Caco-2 (cell line): ENCODE data around the gene NTF3. TPM values are rescaled to one million over a fixed set of nuclear protein-coding genes. Genes with fewer than 3 reads are reported as not detected.

Source experiments
- BruUV-seq: library from RNA; stranded (reverse); fragments of 400-500 nt; replicated peaks from 2 replicates; lab custom pipeline; 2021; lab: Mats Ljungman, UMichigan
- CTCF ChIA-PET: fragments of 300-600 bp; sonication (Branson Sonifier 250); formaldehyde crosslinking; loops from one replicate; lab custom pipeline; 2022; ENCODE audit warnings: antibody characterized with exemption; lab: Charles Lee
- POLR2A ChIA-PET: fragments of 300-600 bp; sonication (Branson Sonifier 250); formaldehyde crosslinking; loops from one replicate; lab custom pipeline; 2022; ENCODE audit warnings: antibody characterized with exemption; lab: Charles Lee
- DNase-seq, 2 experiments: peaks; one replicate each; pipeline versions ENCODE4 v3.0.0 to v3.0.0-alpha.2; 2020 to 2022
- H3K27me3 ChIP-seq: replicated peaks from 2 replicates; pipeline ENCODE4 v1.6.0; 2011; ENCODE audit warnings: low read length; ENCODE audit not compliant: control insufficient read depth, insufficient read depth
- H3K36me3 ChIP-seq: 2 replicates; pipeline ENCODE4 v1.5.1; 2011; ENCODE audit warnings: low read length; ENCODE audit not compliant: control insufficient read depth, insufficient read depth
- H3K4me1 ChIP-seq: fragments of 250-450 bp; sonication (Bioruptor Pico); 2 replicates; pipeline ENCODE4 v1.5.1; 2020; ENCODE audit warnings: mild to moderate bottlenecking
- H3K4me3 ChIP-seq: 2 replicates; pipeline ENCODE4 v1.5.1; 2011; ENCODE audit warnings: low read depth, mild to moderate bottlenecking, control low read depth, low read length
- H3K9me3 ChIP-seq: fragments of 250-450 bp; sonication (Bioruptor Pico); 2 replicates; pipeline ENCODE4 v1.5.1; 2020; ENCODE audit warnings: mild to moderate bottlenecking, moderate library complexity
- H3K27ac Mint-ChIP-seq: one replicate; pipeline ENCODE4 v1.8.0; 2022; ENCODE audit warnings: mixed read lengths; ENCODE audit not compliant: unreplicated experiment
- H3K27me3 Mint-ChIP-seq: one replicate; pipeline ENCODE4 v1.8.0; 2022; ENCODE audit warnings: mixed read lengths; ENCODE audit not compliant: insufficient read depth, unreplicated experiment
- H3K36me3 Mint-ChIP-seq: one replicate; pipeline ENCODE4 v1.8.0; 2022; ENCODE audit warnings: mild to moderate bottlenecking, mixed read lengths; ENCODE audit not compliant: insufficient read depth, unreplicated experiment
- H3K4me1 Mint-ChIP-seq: one replicate; pipeline ENCODE4 v1.8.0; 2022; ENCODE audit warnings: low read depth, mixed read lengths; ENCODE audit not compliant: unreplicated experiment
- H3K4me3 Mint-ChIP-seq: one replicate; pipeline ENCODE4 v1.8.0; 2022; ENCODE audit warnings: mild to moderate bottlenecking, moderate library complexity, mixed read lengths; ENCODE audit not compliant: unreplicated experiment
- H3K9me3 Mint-ChIP-seq: one replicate; pipeline ENCODE4 v1.8.0; 2022; ENCODE audit warnings: mixed read lengths; ENCODE audit not compliant: unreplicated experiment
- intact Hi-C: fragments of 100-400 bp; cut with micrococcal nuclease; formaldehyde crosslinking; loops from one replicate; pipeline ENCODE4 v1.10.0; 2022; ENCODE audit not compliant: unreplicated experiment
- total RNA-seq: library from RNA; stranded (reverse); gene quantifications from 2 replicates; pipeline ENCODE4 v1.2.3, GENCODE V29; 2022
- TF ChIP-seq, protein P1 (sequence below), 2 experiments: fragments of 200-600 bp in 1 of 2; IDR thresholded peaks; 1 replicate in 1 of 2; 2 replicates in 1 of 2; pipeline versions ENCODE4 v1.5.1 to v1.8.0; 2011 to 2022; ENCODE audit warnings: antibody characterized with exemption in 1 of 2, control low read depth in 1 of 2, inconsistent platforms in 1 of 2, low read depth in 1 of 2, low read length in 1 of 2, mild to moderate bottlenecking in 1 of 2, moderate library complexity in 1 of 2; ENCODE audit not compliant: insufficient read depth in 1 of 2, severe bottlenecking in 1 of 2, unreplicated experiment in 1 of 2

The NTF3 gene
- total RNA-seq, 1 experiment from 2014 or later = 5.3 TPM

GRCh38 chr12:5437589-5437988 is 5.7 kb downstream of the NTF3 start:
- no peaks in the 10 kb centered on the region for H3K9me3 ChIP-seq
- H3K4me3 ChIP-seq = no peak overlapping the region
- intact Hi-C loops = no loop called here
- ChIA-PET POLR2A (no interaction called here), CTCF (interaction anchor here (1.2 kb wide), 1 partner anchor 9 kb away, joined by 5 read pairs; no protein-coding TSS in a partner anchor)
- DNase-seq = no peak
- Mint-ChIP-seq H3K36me3 (no peaks in the 10 kb centered on the region), H3K4me3 (no peak overlapping the region), H3K27ac (no peak overlapping the region), H3K4me1 (peaks cover 7% of the 10 kb centered on the region), H3K9me3 (no peaks in the 10 kb centered on the region), H3K27me3 (no peaks in the 10 kb centered on the region)
- no peaks in the 10 kb centered on the region for H3K27me3 ChIP-seq
- TF ChIP-seq, protein P1, sequence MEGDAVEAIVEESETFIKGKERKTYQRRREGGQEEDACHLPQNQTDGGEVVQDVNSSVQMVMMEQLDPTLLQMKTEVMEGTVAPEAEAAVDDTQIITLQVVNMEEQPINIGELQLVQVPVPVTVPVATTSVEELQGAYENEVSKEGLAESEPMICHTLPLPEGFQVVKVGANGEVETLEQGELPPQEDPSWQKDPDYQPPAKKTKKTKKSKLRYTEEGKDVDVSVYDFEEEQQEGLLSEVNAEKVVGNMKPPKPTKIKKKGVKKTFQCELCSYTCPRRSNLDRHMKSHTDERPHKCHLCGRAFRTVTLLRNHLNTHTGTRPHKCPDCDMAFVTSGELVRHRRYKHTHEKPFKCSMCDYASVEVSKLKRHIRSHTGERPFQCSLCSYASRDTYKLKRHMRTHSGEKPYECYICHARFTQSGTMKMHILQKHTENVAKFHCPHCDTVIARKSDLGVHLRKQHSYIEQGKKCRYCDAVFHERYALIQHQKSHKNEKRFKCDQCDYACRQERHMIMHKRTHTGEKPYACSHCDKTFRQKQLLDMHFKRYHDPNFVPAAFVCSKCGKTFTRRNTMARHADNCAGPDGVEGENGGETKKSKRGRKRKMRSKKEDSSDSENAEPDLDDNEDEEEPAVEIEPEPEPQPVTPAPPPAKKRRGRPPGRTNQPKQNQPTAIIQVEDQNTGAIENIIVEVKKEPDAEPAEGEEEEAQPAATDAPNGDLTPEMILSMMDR (IDR thresholded peaks at IDR 0.05; ENCODE audit: insufficient read depth in 1 of 2, low read depth in 1 of 2, low read length in 1 of 2, severe bottlenecking in 1 of 2, unreplicated experiment in 1 of 2) = no peak
- H3K36me3 ChIP-seq = no peaks in the 10 kb centered on the region
- H3K4me1 ChIP-seq = peaks cover 7% of the 10 kb centered on the region
- no TSS peak for BruUV-seq

- H3K4me1 ChIP-seq = no peaks in the 10 kb centered on the region; the same call in 1 of the 2 replicates
- peaks cover 7% of the 10 kb centered on the region for H3K4me1 Mint-ChIP-seq
- ChIA-PET CTCF (interaction anchor here (0.7 to 1.7 kb wide), 3 partner anchors 10 to 267 kb away, joined by 3 to 5 read pairs (median 3); no protein-coding TSS in a partner anchor), POLR2A (no interaction called here)
- H3K27me3 ChIP-seq = no peaks in the 10 kb centered on the region
- no peaks in the 10 kb centered on the region for H3K9me3 Mint-ChIP-seq
- no peaks in the 10 kb centered on the region for H3K9me3 ChIP-seq
- intact Hi-C loops = no loop called here
- H3K27me3 Mint-ChIP-seq = no peaks in the 10 kb centered on the region
- H3K36me3 Mint-ChIP-seq = no peaks in the 10 kb centered on the region
- no peak overlapping the region for H3K27ac Mint-ChIP-seq
- no peak for DNase-seq
- no peaks in the 10 kb centered on the region for H3K36me3 ChIP-seq
- no peak overlapping the region for H3K4me3 Mint-ChIP-seq
- TF ChIP-seq, protein P1 (IDR thresholded peaks at IDR 0.05; ENCODE audit: insufficient read depth in 1 of 2, low read depth in 1 of 2, low read length in 1 of 2, severe bottlenecking in 1 of 2, unreplicated experiment in 1 of 2) = no peak
- no TSS peak for BruUV-seq
- no peak overlapping the region for H3K4me3 ChIP-seq
These were observed 6.8 kb downstream of the NTF3 start for GRCh38 chr12:5438671-5439200.

DNA sequence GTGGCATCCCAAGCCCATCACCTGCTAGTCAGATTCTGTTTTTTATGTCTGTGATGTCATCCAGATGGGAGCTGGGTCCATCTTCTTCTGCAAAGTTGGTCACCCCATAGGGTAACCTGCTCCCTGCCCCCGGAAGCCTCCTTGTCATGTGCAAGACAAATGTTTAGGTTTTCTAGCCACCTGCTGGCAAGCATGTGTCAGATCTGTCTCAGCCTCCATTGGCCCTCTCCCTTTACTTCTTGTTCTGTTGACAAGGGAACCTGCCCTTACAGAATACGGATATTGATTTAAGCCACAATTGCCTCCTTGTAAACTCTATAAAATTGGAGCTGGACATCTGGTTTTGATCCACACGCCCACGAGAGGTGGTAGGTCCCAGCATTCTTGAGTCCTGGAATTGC is 7.5 kb downstream of the NTF3 start:
- H3K4me1 Mint-ChIP-seq = peaks cover 7% of the 10 kb centered on the region
- DNase-seq = peak in 1 of 2 experiments; percentile 51
- ChIA-PET POLR2A (no interaction called here), CTCF (interaction anchor here (0.6 to 1.7 kb wide), 3 partner anchors 11 to 268 kb away, joined by 3 to 5 read pairs (median 3); no protein-coding TSS in a partner anchor)
- no peaks in the 10 kb centered on the region for H3K27me3 Mint-ChIP-seq
- TF ChIP-seq, protein P1 (IDR thresholded peaks at IDR 0.05; ENCODE audit: insufficient read depth in 1 of 2, low read depth in 1 of 2, low read length in 1 of 2, severe bottlenecking in 1 of 2, unreplicated experiment in 1 of 2) = peak; percentile 60 to 62
- no peak overlapping the region for H3K4me3 ChIP-seq
- H3K9me3 Mint-ChIP-seq = no peaks in the 10 kb centered on the region
- intact Hi-C loops = no loop called here
- H3K27me3 ChIP-seq = no peaks in the 10 kb centered on the region
- no peaks in the 10 kb centered on the region for H3K36me3 ChIP-seq
- no TSS peak for BruUV-seq
- H3K27ac Mint-ChIP-seq = no peak overlapping the region
- no peak overlapping the region for H3K4me3 Mint-ChIP-seq
- no peaks in the 10 kb centered on the region for H3K9me3 ChIP-seq
- H3K4me1 ChIP-seq = no peaks in the 10 kb centered on the region
- no peaks in the 10 kb centered on the region for H3K36me3 Mint-ChIP-seq
